Activated CD4-positive, alpha-beta T cell treated with anti-CD3 and anti-CD28 coated beads for 1 hour (primary cell): ENCODE results near the gene DEFB118.
"Not testable (repeated sequence)": the region's sequence is repeated elsewhere in the genome, so short reads cannot be mapped to it uniquely, and the experiment has no call there.

Experiments
- DNase-seq: peaks from one replicate; pipeline ENCODE4 v3.0.0-alpha.2; 2020

Gene DEFB118

DNA sequence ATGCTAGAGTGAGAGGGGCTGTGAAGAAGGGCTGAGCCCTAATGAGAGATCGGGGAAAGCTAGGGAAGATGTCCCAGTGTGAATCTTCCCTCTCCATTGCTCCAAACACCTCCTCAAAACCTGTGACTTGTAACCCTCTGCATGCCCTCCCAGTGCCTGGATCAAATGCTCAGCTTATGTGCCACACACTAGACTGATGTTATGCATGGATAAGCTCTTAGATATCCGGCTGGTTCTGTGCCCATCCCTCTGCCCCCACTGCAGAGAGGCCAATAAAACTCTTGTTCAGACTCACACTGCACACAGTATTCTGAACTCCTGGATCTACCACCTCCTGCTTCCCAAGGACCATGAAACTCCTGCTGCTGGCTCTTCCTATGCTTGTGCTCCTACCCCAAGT, at the start of gene DEFB118:
Gene DEFB118 (plus strand): TSS at position 301 of the 400 bp plus-strand sequence. CDS start 50 bp downstream, at position 351.
- DNase-seq: no peak

DNA sequence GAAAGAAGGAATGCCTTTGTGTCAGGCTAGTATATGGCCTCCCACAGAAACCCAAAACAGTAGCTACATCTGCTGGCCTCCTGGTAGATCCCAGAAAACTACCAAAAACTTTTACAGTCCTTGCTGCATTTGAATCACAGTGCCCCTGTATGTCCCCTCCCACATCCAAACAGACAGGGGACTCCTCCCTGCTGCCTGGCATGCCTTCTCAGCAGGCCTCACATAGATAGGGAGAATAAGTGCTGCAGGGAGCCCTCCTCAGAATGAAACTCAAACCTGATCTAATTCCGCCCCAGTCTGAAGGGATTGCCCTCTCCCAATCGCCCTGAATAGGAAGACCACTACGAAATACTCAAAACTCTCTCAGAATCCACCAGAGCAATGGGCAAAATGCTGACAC, 45.9 kb upstream of the DEFB118 start:
- DNase-seq: no peak

- DNase-seq: no peak
These were observed 37.5 kb upstream of the DEFB118 start for GRCh38 chr20:31330893-31331292.

- no peak for DNase-seq
These were observed 26.9 kb upstream of the DEFB118 start for GRCh38 chr20:31341470-31341869.

GRCh38 chr20:31355981-31356380, 12.4 kb upstream of the DEFB118 start:
- no peak for DNase-seq

- no peak for DNase-seq
These were observed 5.1 kb upstream of the DEFB118 start for GRCh38 chr20:31363295-31363694.

GRCh38 chr20:31364272-31364671, 4.1 kb upstream of the DEFB118 start:
- DNase-seq: not testable (repeated sequence)

DNA sequence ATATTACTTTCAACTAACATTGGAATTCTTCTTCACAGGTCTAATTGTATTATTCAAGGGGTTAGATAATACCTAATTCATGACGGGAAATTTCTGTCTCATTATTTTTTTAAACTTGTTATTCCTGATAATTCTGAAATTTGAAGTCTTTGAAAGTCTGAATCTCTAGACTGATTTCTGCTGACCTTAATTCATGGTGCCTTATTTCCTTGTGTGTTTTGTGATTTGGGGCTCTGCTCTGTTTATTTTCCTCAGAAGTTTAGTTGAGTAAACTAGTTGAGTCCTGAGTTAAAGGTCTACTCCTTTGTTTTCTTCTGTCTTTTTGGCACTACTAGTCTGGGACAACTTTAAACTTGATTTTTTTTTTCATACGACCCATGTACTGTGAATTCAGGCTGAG, 5.9 kb downstream of the DEFB118 start:
- DNase-seq: no peak

DNA sequence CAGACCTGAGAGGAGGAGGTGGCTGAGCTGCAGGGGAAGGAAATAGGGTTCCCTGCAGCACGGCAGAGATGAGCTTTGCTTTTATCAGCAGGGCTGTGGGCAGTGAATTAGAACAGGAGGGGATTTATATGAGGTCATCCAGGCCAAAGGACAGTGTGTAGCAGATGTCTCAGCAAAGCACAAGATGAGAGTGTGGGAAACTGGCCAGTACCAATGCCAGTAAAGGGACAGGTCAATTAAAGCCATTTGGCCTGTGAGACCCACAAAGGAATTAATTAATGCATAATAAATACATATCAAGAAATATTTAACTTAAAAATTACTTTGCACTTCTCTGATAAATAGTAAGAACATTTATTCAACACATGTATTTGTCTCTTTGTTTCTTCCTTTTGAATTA, 22.1 kb downstream of the DEFB118 start, which contains the start of gene DEFB119:
Gene DEFB119 (minus strand): TSS at position 101 of the 400 bp plus-strand sequence. CDS start 107 bp downstream, outside the sequence.
- DNase-seq: no peak

GRCh38 chr20:31392836-31393235, 24.4 kb downstream of the DEFB118 start:
- no peak for DNase-seq

GRCh38 chr20:31394900-31395299, 26.5 kb downstream of the DEFB118 start:
- DNase-seq: no peak

DNA sequence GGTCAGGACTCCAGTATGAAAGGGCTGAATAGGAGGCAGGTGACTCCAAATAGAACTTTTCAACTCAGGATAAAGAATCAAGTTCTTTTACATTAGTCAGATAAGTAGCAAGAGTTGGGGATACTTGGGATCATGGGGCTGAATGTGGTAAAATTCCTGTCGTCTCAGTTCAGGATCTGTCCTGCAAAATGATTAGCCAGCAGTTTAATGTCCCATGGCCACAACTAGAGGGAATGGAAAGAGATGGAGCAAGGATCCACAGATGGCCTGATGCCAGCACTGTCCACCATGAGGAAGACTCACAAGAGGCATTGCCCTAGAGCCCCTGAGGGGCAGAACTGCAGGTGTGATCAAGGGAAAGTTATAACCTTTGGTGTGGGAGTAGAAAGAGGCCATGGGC, 35.5 kb downstream of the DEFB118 start:
- DNase-seq: no peak

DNA sequence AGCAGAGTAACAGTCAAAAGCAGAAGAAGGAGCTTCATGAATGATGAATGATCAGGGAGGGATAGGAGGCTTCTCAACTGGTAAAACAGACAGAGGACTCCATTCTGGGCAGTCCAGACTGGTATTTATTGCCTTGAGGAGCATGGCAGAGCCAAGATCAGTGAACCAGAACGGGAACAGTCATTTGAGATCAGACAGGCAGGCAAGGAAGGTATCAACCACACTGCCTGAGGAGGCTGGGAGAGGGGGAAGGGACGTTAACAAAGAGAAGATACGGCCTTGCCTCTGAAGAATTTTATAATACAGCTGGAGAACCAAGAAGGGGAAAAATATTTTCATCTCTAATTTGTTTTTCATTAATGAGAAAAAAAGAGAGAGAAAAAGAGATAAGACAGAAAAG, 37.7 kb downstream of the DEFB118 start, which contains the start of gene DEFB121:
Gene DEFB121 (minus strand): TSS at position 101 of the 400 bp plus-strand sequence. CDS start 63 bp downstream, at position 38.
- DNase-seq: no peak

DNA sequence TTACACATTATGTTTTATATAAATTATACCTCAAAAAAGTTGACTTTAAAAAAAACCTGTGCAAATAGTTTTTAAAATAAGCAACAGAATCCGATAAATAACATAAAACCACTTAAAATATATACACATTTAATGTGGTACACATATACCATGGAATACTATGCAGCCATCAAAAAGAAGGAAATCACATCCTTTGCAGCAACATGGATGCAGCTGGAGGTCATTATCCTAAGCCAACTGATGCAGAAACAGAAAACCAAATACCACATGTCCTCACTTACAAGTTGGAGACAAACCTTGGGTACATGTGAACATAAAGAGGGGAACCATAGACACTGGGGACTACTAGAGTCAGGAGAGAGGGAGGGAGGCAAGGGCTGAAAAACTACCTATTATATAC, 41.6 kb downstream of the DEFB118 start:
- DNase-seq: no peak

DNA sequence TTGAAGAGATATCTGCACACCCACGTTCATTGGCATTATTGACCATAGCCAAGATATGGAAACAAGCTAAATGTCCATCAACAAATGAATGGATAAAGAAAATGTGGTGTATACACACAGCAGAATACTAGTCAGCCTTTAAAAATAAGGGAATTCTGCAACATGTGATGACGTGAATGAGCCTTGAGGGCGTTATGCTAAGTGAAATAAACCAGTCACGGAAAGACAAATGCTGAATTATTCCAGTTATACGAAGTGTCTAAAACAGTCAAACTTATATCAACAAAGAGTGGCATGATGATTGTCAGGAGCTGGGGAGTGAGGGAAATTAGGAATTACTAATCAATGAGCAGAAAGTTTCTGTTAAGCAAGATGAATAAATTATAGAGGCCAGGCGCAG, 46.0 kb downstream of the DEFB118 start:
- no peak for DNase-seq

- DNase-seq: no peak
These were observed 47.3 kb downstream of the DEFB118 start for GRCh38 chr20:31415653-31416052.

DNA sequence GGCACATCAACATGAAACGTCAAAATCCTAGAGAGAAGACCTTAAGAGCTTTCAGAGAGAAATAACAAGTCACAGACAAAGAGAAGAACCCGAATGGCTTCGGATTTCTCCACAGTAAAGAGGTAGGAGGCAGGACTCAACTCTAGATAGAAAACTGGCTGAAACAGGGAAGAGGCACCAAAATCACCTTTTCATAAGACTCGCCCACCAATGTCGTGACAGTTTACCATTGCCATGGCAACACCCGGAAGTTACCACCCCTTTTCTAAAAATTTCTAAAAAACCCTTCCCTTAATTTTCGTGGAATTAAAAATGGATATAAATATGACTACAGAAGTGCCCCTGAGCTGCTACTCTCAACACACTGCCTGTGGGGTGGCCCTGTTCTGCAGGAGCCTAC, 49.9 kb downstream of the DEFB118 start:
- no peak for DNase-seq
